Spleen (tissue), 11 donors: ENCODE results near the gene PIK3R5. TPM values are rescaled to one million over a fixed set of nuclear protein-coding genes. Genes with fewer than 3 reads are reported as not detected.

Source experiments
- DNase-seq: peaks from one replicate; pipeline ENCODE4 v3.0.0-alpha.2; 2020
- H3K27ac ChIP-seq, 8 donors: fragments of 200-600 bp; sonication (generic) in 7 of 8; 1 replicate in 4 of 8; 2 replicates in 4 of 8; pipeline versions ENCODE4 v1.5.0 to v1.8.0; 2016 to 2021; ENCODE audit warnings: inconsistent platforms in 4 of 8, mild to moderate bottlenecking in 4 of 8, moderate library complexity in 1 of 8
- H3K27me3 ChIP-seq, 7 donors: fragments of 200-600 bp; sonication (generic) in 6 of 7; replicated peaks in 1 of 7; 1 replicate in 4 of 7; 2 replicates in 3 of 7; pipeline versions ENCODE4 v1.5.0 to v1.8.0; 2016 to 2021; ENCODE audit warnings: inconsistent platforms in 3 of 7, mild to moderate bottlenecking in 1 of 7
- H3K36me3 ChIP-seq, 6 donors: fragments of 200-600 bp; sonication (generic) in 5 of 6; 1 replicate in 4 of 6; 2 replicates in 2 of 6; pipeline versions ENCODE4 v1.5.0 to v1.8.0; 2016 to 2021; ENCODE audit warnings: inconsistent platforms in 2 of 6
- H3K4me1 ChIP-seq, 6 donors: fragments of 200-600 bp; sonication (generic) in 5 of 6; 1 replicate in 3 of 6; 2 replicates in 3 of 6; pipeline versions ENCODE4 v1.5.0 to v1.8.0; 2016 to 2021; ENCODE audit warnings: inconsistent platforms in 3 of 6
- H3K4me3 ChIP-seq, 8 donors: fragments of 200-600 bp; sonication (generic) in 7 of 8; 1 replicate in 4 of 8; 2 replicates in 4 of 8; pipeline versions ENCODE4 v1.5.0 to v1.8.0; 2016 to 2021; ENCODE audit warnings: inconsistent platforms in 4 of 8, mild to moderate bottlenecking in 4 of 8, moderate library complexity in 2 of 8
- H3K9me3 ChIP-seq, 8 donors: fragments of 200-600 bp; sonication (generic) in 7 of 8; 1 replicate in 4 of 8; 2 replicates in 4 of 8; pipeline versions ENCODE4 v1.5.0 to v1.8.0; 2016 to 2021; ENCODE audit warnings: inconsistent platforms in 4 of 8
- POLR2A ChIP-seq, 3 donors: fragments of 450-650 bp; IDR thresholded peaks; one replicate each; pipeline ENCODE4 v1.5.1; 2017; ENCODE audit warnings: antibody characterized with exemption in 3 of 3, mild to moderate bottlenecking in 1 of 3
- POLR2AphosphoS5 ChIP-seq, 3 donors: sonication (generic); formaldehyde crosslinking; IDR thresholded peaks; one replicate each; pipeline ENCODE4 v1.5.1; 2017; ENCODE audit warnings: antibody characterized with exemption in 3 of 3
- WGBS, 5 donors: extraction: QIAGEN DNeasy Blood & Tissue Kit in 3 of 5; methylation state at CpG; one replicate each; pipeline versions ENCODE4 v1.1.5 to v1.1.7; 2013 to 2018; 5-methylcytosine and 5-hydroxymethylcytosine counted together
- intact Hi-C: fragments of 100-400 bp; cut with DNase I; formaldehyde crosslinking; loops from one replicate; pipeline ENCODE4 v1.15.0; 2023; ENCODE audit warnings: low total_unique reads
- polyA plus RNA-seq, 3 donors: library from polyadenylated mRNA; stranded (reverse); fragments of 200-250 nt; gene quantifications; one replicate each; pipeline ENCODE4 v1.2.1, GENCODE V29; 2013
- total RNA-seq, 7 donors: library from RNA; depleted of rRNA in 3 of 7; stranded (reverse); fragments of >200 nt in 3 of 7; fragmentation: NEBNext Ultra II Directional in 4 of 7; extraction: Animal tissue kit (Norgen Biotek cat#: 25700) in 4 of 7; gene quantifications; one replicate each; pipeline versions ENCODE4 v1.1.0 to v1.2.1, GENCODE V29; 2016 to 2021
- TF ChIP-seq, protein P1 (sequence below), 11 experiments: fragments of 200-600 bp in 7 of 11; fragments of 450-650 bp in 4 of 11; sonication (generic) in 4 of 11; IDR thresholded peaks in 8 of 11; conservative IDR thresholded peaks in 3 of 11; 1 replicate in 7 of 11; 2 replicates in 4 of 11; pipeline versions ENCODE4 v1.4.0 to v1.8.0; 2016 to 2021; ENCODE audit warnings: antibody characterized with exemption in 11 of 11, inconsistent platforms in 4 of 11, mild to moderate bottlenecking in 1 of 11
- donor health status: healthy with polysubstance abuse.
- donor health status: DM: no; HTN: no; CAD: no; lungs with moderate emphysema.
- donor health status: DM: no; HTN: no; CAD: no.
- donor health status: Bipolar disorder and iron deficiency.
- donor health status: healthy.
- donor health status: DM: no; HTN: no; CAD: no.
- donor health status: DM: yes; HTN: yes; CAD: no.

PIK3R5 gene
- total and polyA plus RNA-seq, 10 donors = 8.5 to 110 (median 68.4) TPM

DNA sequence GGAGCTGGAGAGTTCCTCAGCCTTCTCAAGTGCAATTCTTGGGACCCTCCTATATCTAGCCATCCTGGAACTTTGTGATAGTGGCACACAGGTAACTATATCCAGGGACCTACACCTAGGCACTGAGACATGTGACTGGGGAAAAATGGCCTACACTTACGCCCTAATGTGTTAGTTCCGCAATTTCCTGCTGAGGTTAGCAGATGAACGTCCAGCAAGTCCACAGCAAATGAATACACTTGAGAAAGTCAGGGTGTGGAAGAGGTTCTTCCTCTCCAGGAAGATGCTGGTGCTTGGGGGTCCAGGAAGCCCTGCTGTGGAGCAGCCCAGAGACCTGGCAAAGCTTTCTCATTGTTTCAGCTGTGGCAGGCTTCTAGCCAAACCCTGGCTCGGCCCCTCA lies 20.8 kb downstream of the PIK3R5 start:
- Histone ChIP-seq H3K27me3 (peaks cover 0 to 4% (median 0%) of the 10 kb centered on the region in 7 donors), H3K9me3 (peaks cover 0 to 5% (median 0%) of the 10 kb centered on the region in 8 donors), H3K4me1 (peaks cover 25 to 96% (median 66%) of the 10 kb centered on the region in 6 donors), H3K27ac (peak overlapping the region in 7 of 8 donors; percentile 63 to 87 (median 81)), H3K36me3 (peaks cover 0 to 36% (median 2%) of the 10 kb centered on the region in 6 donors), H3K4me3 (peak overlapping the region in 1 of 8 donors; percentile 37)
- no peak for DNase-seq
- intact Hi-C loops = no loop called here
- 32 to 58% (median 34%) methylated on average over 3 to 4 of the region's 4 CpGs for WGBS, 5 donors
- peak in 1 of 3 donors; percentile 42 for TF ChIP-seq POLR2AphosphoS5 (IDR thresholded peaks at IDR 0.05)
- TF ChIP-seq POLR2A (IDR thresholded peaks at IDR 0.05) = no peak

DNA sequence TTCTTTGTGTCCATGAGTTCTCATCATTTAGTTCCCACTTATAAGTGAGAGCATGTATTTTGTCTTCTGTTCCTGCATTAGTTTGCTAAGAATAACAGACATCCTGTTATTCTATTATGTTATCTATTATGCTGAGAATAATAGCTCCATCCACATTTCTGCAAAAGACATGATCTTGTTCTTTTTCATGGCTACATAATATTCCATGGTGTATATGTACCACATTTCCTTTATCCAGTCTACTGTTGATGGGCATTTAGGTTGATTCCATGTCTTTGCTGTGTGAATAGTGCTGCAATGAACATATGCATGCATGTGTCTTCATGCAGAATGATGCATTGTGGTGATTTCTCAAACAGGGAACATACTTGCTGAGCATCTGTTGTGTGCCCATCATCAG lies 21.4 kb downstream of the PIK3R5 start:
- Histone ChIP-seq H3K27me3 (peaks cover 0 to 4% (median 0%) of the 10 kb centered on the region in 7 donors), H3K27ac (peak overlapping the region in 4 of 8 donors; percentile 64 to 87 (median 84)), H3K4me3 (peak overlapping the region in 1 of 8 donors; percentile 37), H3K4me1 (peaks cover 30 to 96% (median 68%) of the 10 kb centered on the region in 6 donors), H3K9me3 (peaks cover 0 to 5% (median 0%) of the 10 kb centered on the region in 8 donors), H3K36me3 (peaks cover 0 to 37% (median 2%) of the 10 kb centered on the region in 6 donors)
- TF ChIP-seq POLR2AphosphoS5 (IDR thresholded peaks at IDR 0.05) (no peak), POLR2A (IDR thresholded peaks at IDR 0.05) (no peak)
- TF ChIP-seq, protein P1, sequence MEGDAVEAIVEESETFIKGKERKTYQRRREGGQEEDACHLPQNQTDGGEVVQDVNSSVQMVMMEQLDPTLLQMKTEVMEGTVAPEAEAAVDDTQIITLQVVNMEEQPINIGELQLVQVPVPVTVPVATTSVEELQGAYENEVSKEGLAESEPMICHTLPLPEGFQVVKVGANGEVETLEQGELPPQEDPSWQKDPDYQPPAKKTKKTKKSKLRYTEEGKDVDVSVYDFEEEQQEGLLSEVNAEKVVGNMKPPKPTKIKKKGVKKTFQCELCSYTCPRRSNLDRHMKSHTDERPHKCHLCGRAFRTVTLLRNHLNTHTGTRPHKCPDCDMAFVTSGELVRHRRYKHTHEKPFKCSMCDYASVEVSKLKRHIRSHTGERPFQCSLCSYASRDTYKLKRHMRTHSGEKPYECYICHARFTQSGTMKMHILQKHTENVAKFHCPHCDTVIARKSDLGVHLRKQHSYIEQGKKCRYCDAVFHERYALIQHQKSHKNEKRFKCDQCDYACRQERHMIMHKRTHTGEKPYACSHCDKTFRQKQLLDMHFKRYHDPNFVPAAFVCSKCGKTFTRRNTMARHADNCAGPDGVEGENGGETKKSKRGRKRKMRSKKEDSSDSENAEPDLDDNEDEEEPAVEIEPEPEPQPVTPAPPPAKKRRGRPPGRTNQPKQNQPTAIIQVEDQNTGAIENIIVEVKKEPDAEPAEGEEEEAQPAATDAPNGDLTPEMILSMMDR (IDR thresholded peaks at IDR 0.05 in 8 of 11, conservative IDR thresholded peaks at IDR 0.05 in 3 of 11) = no peak
- intact Hi-C loops = no loop called here
- no peak for DNase-seq

DNA sequence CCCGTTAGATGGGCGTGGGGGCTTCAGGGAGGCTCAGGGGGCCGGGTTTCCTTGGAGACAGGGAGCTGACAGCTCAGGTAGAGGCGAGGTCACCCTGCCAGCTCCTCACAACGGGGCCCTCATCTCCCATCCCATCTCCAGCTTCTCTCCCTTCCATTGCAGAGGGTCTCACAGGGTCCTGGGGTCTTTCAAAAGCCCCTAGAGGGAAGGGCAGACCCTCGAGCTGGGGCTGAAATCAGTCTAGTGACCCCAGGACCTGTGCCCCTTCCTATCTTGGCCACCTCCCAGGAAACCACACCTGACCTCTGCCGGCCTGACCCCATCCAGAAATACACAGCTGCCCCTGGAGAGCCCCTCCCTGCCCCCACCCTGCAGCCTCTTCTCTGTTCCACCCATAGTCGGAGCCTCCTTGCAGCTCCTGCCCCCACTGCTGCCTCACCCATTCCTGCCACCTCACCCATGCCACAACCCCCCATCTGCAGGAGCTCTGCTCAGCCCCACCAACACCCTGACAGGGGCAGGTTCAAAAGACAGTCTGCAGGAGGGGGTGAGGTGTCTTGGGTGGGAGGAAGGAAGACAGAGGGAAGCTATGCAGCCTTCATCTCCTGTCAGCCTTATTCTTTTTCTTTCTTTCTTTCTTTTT lies 23.4 kb downstream of the PIK3R5 start:
- peak overlapping the region; percentile 36 to 88 (median 70) for H3K27ac ChIP-seq
- peak overlapping the region in 3 of 8 donors; percentile 1 to 52 (median 23) for H3K4me3 ChIP-seq
- intact Hi-C loops = no loop called here
- 36 to 61% (median 53%) methylated on average over 8 of the region's 8 CpGs for WGBS, 5 donors
- peak in 2 of 3 donors; percentile 48 to 58 for TF ChIP-seq POLR2AphosphoS5 (IDR thresholded peaks at IDR 0.05)
- no peak for TF ChIP-seq POLR2A (IDR thresholded peaks at IDR 0.05)
- DNase-seq = peak; percentile 79
- H3K27me3 ChIP-seq = peaks cover 0 to 4% (median 0%) of the 10 kb centered on the region in 7 donors
- H3K9me3 ChIP-seq = peaks cover 0 to 5% (median 0%) of the 10 kb centered on the region in 8 donors
- peaks cover 30 to 94% (median 65%) of the 10 kb centered on the region in 6 donors for H3K4me1 ChIP-seq
- H3K36me3 ChIP-seq = peaks cover 0 to 46% (median 2%) of the 10 kb centered on the region in 6 donors

DNA sequence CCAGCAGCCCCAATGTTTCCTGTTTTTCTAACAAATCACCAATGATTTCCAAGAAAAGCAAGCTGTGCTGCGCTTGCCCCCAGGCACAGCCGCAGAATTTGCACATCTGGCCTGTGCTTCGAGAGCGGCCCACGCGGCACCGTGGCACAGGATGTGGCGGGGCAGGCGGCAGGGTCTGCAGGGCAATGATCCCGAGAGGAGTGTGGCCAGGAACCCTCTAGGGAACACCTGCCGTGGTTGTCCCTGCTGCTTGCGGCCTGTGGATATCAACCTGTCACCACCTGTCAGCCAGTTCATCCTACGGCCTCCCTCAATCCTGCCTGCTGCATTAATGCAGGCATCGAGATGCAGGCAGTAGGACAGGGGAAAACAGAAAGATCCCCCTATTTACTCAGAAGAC lies 24.0 kb downstream of the PIK3R5 start:
- Histone ChIP-seq H3K27ac (peak overlapping the region; percentile 36 to 88 (median 70)), H3K27me3 (peaks cover 0 to 4% (median 0%) of the 10 kb centered on the region in 7 donors), H3K36me3 (peaks cover 0 to 44% (median 2%) of the 10 kb centered on the region in 6 donors), H3K4me3 (peak overlapping the region in 3 of 8 donors; percentile 1 to 52 (median 23)), H3K4me1 (peaks cover 30 to 93% (median 63%) of the 10 kb centered on the region in 6 donors), H3K9me3 (peaks cover 0 to 5% (median 0%) of the 10 kb centered on the region in 8 donors)
- WGBS, 5 donors = 25 to 38% (median 32%) methylated on average over 12 to 14 of the region's 14 CpGs
- intact Hi-C loops = no loop called here
- TF ChIP-seq POLR2AphosphoS5 (IDR thresholded peaks at IDR 0.05) (peak; percentile 86 to 91 (median 86)), POLR2A (IDR thresholded peaks at IDR 0.05) (no peak)
- TF ChIP-seq, protein P1 (IDR thresholded peaks at IDR 0.05 in 8 of 11, conservative IDR thresholded peaks at IDR 0.05 in 3 of 11) = no peak
- DNase-seq = peak; percentile 92
